Measurements from ENCODE around the gene NUAK2. TPM values are rescaled to one million over a fixed set of nuclear protein-coding genes. Genes with fewer than 3 reads are reported as not detected.

NUAK2 gene
- total RNA-seq, 1 donor from 2014 or later = 1.7 TPM

DNA sequence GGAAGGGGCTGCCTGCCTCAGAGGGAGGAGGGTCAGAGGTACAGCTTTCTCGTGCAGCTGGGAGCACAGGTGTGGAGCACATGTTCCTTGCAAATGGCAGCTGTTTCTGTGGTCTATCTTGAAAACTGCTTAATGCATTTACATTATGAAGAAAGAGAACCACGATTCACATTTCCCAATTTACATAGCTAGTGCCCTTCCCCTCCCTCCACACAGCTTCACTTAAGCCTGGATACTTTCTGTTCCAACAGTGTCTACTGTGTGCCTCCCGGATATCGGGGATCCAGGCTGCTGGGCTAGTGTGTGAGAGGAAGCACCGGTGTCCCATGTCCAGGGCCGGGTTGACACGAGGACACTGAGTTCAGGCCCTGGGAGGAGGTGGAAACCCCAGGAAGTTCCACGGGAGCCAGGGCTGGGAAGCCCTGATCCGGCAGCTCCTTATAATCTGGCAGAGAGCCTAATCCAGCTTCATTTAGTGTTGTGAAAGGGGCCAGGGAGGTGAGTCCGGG is 62.2 kb downstream of the NUAK2 start:
- ATAC-seq (peak; percentile 25), DNase-seq (ENCODE audit: low spot score) (no peak)

DNA sequence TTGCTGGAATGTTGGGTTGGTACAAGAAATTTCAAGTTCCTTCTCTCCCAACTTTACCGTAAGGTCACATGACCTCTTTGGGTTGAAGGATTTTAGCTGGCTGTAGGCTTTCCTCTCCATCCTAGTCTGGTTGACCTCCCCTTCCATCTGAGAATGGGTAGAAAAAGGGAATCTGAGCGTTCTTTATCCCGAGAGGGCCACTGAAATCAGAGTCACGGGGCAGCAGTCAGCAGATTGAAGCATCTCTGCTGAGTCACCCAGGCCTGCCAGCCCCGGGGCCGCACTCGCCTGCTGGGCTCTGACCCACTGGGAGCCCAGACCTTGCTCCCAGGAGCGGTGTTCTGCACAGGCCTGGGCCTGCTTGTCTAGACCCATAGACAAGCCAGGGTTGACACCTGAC is 62.8 kb downstream of the NUAK2 start:
- no peak for DNase-seq (ENCODE audit: low spot score)
- no peak for ATAC-seq

DNA sequence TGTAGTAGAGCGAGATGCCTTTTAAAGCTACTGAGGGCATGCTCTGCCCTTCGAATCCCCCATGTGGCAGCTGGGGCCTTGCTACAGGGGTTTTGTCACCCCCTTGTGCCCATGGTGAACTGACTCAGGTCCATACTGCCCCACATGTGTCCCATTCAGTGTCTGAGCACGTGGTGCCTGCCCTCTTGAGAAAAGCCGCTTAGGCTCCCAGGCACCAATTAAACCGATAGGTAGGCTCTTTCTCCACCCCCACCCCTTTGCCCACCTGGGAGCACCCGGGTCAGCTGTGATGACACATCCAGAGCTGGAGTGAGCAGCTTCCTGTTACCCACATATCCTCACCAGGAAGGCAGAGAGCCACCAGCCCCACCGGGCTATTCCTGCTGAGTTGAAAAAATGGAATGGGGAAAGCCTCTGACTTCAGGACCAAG is 63.3 kb downstream of the NUAK2 start:
- ATAC-seq = no peak
- DNase-seq (ENCODE audit: low spot score) = no peak

DNA sequence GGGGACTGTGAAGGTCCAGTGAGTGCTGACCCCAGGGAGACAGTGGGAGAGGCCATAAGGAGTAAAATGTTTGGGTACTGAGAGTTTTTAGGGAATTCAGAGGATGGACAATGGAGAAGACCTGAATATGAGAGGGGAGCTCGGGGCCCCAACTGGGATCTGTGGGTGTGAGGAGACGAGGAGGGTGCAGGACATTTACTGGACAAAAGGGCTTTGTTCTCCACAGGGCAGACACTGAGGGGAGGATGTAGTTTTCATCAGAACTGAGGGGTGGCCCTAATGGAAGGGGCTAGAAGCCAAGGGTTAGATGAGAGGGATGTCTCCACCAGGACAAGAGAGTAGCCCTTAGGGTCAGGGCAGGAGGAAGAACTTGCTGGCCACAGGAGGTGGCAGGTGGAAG is 63.8 kb downstream of the NUAK2 start:
- DNase-seq (ENCODE audit: low spot score) (no peak), ATAC-seq (no peak)

DNA sequence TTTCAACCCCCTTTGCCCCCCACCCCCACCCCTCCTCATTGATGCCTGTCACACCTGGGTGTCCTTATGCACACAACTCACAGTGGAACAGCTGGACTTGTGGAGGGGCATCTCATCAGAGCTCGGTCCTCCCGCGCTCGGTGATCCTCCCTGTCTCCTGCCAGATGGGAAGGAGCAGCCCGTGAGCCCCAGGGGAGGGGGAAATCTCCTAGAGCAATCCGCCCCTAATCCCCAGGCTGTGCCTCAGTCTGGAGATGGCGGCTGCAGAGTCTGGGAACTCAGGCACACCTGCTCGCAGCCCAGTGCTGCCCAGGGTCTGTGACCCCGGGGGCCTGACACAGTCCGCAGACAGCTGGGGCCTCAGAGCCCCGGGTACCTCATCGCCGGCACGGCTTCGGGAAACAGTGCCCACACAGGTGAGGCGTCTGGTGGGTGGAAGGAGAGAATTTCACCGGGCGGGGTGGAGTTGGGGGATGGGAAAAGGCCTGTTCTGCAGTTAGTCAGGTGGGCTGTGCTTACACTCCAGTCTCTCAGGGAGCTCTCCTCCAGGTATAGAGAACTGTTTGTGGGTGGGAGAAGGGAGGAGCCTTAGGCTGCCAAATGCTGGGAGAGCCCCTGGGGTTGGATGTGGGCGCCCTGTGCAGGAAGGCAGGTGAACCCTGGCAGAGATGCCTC is 64.5 kb downstream of the NUAK2 start:
- no peak for DNase-seq (ENCODE audit: low spot score)
- no peak for ATAC-seq

DNA sequence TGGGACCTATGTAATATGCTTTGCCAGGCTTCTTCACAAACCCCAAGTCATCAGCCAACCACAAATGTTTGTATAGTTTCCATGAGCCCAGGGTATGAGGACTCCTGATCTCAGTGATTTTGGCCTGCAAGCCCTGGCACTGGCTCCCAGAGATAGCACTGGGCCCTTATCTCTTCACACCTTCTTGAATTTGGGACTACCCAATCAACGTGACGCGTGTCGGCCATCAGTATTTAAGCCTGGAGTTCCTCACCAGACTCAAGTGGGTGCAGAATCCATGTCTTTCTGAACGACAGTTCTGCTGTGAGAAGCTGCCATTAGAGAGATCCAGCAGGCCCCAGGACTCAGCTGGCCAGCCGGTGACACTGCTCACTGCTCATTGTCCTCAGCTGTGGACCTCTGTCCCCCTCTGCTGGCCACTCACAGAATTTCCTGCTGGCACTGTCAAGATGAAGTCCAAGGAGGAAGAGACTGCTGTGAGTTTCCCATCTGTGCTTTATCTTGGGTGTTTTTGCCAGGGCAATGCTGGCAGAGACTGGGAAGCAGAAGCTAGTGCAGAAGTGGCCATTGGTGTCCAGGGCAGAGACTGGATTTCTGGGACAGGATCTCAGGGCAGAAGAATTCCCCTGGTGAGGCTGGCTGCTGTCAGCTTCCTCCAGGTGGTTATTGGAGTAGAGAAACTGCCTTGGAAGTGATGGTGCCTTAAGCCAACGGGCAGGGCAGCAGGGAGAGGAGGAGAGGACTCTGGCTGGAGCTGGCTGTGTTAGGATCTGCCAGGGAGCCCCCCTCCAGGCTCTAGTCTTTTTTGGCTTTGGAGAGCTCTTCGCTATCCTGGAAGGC is 65.4 kb downstream of the NUAK2 start:
- DNase-seq (ENCODE audit: low spot score) = peak; percentile 88
- peak; percentile 98 for ATAC-seq

Other genes starting within 250 kb of the NUAK2 start
- 2.2 TPM for gene TMEM81, start 237.3 kb downstream of the NUAK2 start, total RNA-seq
- 7.8 TPM for gene RBBP5, start 199.8 kb downstream of the NUAK2 start, total RNA-seq
- gene DSTYK, start 110.0 kb downstream of the NUAK2 start, total RNA-seq = 2.5 TPM
- gene TMCC2, start 93.8 kb downstream of the NUAK2 start, total RNA-seq = 0.33 TPM
- not detected for gene KLHDC8A, start 35.2 kb upstream of the NUAK2 start, total RNA-seq
- not detected for gene LEMD1, start 100.3 kb upstream of the NUAK2 start, total RNA-seq
- gene BLACAT1, start 134.3 kb upstream of the NUAK2 start, total RNA-seq = 0.08 TPM
- 8.8 TPM for gene CDK18, start 182.9 kb upstream of the NUAK2 start, total RNA-seq

Measured in left lobe of liver (tissue), 2 donors.